SK-N-SH treated with all-trans-retinoic acid at 6 μM for 48 hours (cell line): ENCODE measurements around the gene UVSSA.

Source experiments
- ATAC-seq: fragments of 200-7000 bp; cut with Tn5 transposase; 3 replicates; pipeline ENCODE4 v1.9.1; 2020; ENCODE audit warnings: mild to moderate bottlenecking, moderate library complexity
- ARNTL ChIP-seq: fragments of 450-650 bp; formaldehyde crosslinking; IDR thresholded peaks from 2 replicates; pipeline ENCODE4 v1.5.0; 2020; ENCODE audit warnings: low read depth, mild to moderate bottlenecking, moderate library complexity, borderline replicate concordance
- BACH2 ChIP-seq: fragments of 250-450 bp; sonication (Bioruptor Pico); IDR thresholded peaks from 2 replicates; pipeline ENCODE4 v1.9.0; 2021; ENCODE audit warnings: mild to moderate bottlenecking, borderline replicate concordance
- CSDC2 ChIP-seq: fragments of 250-450 bp; sonication (Bioruptor Pico); IDR thresholded peaks from 2 replicates; pipeline ENCODE4 v1.5.0; 2020; ENCODE audit warnings: mild to moderate bottlenecking, moderate library complexity
- ESRRG ChIP-seq: fragments of 250-450 bp; sonication (Bioruptor Pico); IDR thresholded peaks from 2 replicates; pipeline ENCODE4 v1.6.1; 2021; ENCODE audit warnings: mild to moderate bottlenecking
- ISL1 ChIP-seq: fragments of 250-450 bp; sonication (Bioruptor Pico); IDR thresholded peaks from 2 replicates; pipeline ENCODE4 v2.1.2; 2022; ENCODE audit warnings: mild to moderate bottlenecking, moderate library complexity
- OSR1 ChIP-seq: fragments of 250-450 bp; sonication (Bioruptor Pico); IDR thresholded peaks from 2 replicates; pipeline ENCODE4 v1.8.0; 2022; ENCODE audit warnings: moderate library complexity, mild to moderate bottlenecking, inconsistent platforms
- POU6F1 ChIP-seq: fragments of 250-450 bp; sonication (Bioruptor Pico); IDR thresholded peaks from 2 replicates; pipeline ENCODE4 v1.8.0; 2021; ENCODE audit warnings: low read depth, mild to moderate bottlenecking, moderate library complexity, borderline replicate concordance
- PPARA ChIP-seq: fragments of 250-450 bp; sonication (Bioruptor Pico); IDR thresholded peaks from 2 replicates; pipeline ENCODE4 v1.5.0; 2020; ENCODE audit warnings: mild to moderate bottlenecking, borderline replicate concordance
- RARB ChIP-seq: fragments of 250-450 bp; sonication (Bioruptor Pico); IDR thresholded peaks from 2 replicates; pipeline ENCODE4 v1.8.0; 2021; ENCODE audit warnings: mild to moderate bottlenecking, moderate library complexity
- SNAI2 ChIP-seq: fragments of 250-450 bp; sonication (Bioruptor Pico); IDR thresholded peaks from 2 replicates; pipeline ENCODE4 v1.5.0; 2020; ENCODE audit warnings: mild to moderate bottlenecking, moderate library complexity
- TOX ChIP-seq: fragments of 250-450 bp; sonication (Bioruptor Pico); IDR thresholded peaks from 2 replicates; pipeline ENCODE4 v1.8.0; 2021; ENCODE audit warnings: mild to moderate bottlenecking, moderate library complexity, borderline replicate concordance
- ZFP3 ChIP-seq: fragments of 250-450 bp; sonication (Bioruptor Pico); IDR thresholded peaks from 2 replicates; pipeline ENCODE4 v1.5.0; 2020; ENCODE audit warnings: mild to moderate bottlenecking, moderate library complexity
- ZFP30 ChIP-seq: fragments of 450-650 bp; formaldehyde crosslinking; IDR thresholded peaks from 2 replicates; pipeline ENCODE4 v1.5.0; 2022; ENCODE audit warnings: mild to moderate bottlenecking, moderate library complexity
- ZNF565 ChIP-seq: fragments of 450-650 bp; formaldehyde crosslinking; conservative IDR thresholded peaks from 2 replicates; pipeline ENCODE4 v1.5.0; 2020; ENCODE audit warnings: low read depth, mild to moderate bottlenecking, moderate library complexity
- ZNF70 ChIP-seq: fragments of 450-650 bp; formaldehyde crosslinking; IDR thresholded peaks from 2 replicates; pipeline ENCODE4 v1.5.0; 2020; ENCODE audit warnings: mild to moderate bottlenecking, moderate library complexity
- ZNF8 ChIP-seq: fragments of 450-650 bp; formaldehyde crosslinking; IDR thresholded peaks from 2 replicates; pipeline ENCODE4 v1.5.0; 2020; ENCODE audit warnings: mild to moderate bottlenecking, moderate library complexity
- TF ChIP-seq, protein P1 (sequence below): fragments of 250-450 bp; sonication (Bioruptor Pico); IDR thresholded peaks from 2 replicates; pipeline ENCODE4 v1.5.1; 2020; ENCODE audit warnings: low read depth, mild to moderate bottlenecking, moderate library complexity
- TF ChIP-seq, protein P2 (sequence below): fragments of 250-450 bp; sonication (Bioruptor Pico); IDR thresholded peaks from 2 replicates; pipeline ENCODE4 v1.8.0; 2020; ENCODE audit warnings: mild to moderate bottlenecking, moderate library complexity, borderline replicate concordance
- TF ChIP-seq, protein P3 (sequence below): fragments of 250-450 bp; sonication (Bioruptor Pico); IDR thresholded peaks from 2 replicates; pipeline ENCODE4 v1.5.0; 2020; ENCODE audit warnings: mild to moderate bottlenecking, moderate library complexity

Gene UVSSA

GRCh38 chr4:1369091-1369450 lies 22.1 kb downstream of the UVSSA start:
- TF ChIP-seq SNAI2 (CRISPR knock-in tag) (no peak), PPARA (CRISPR knock-in tag) (no peak), OSR1 (CRISPR knock-in tag) (no peak), ZNF70 (no peak), TOX (CRISPR knock-in tag) (no peak), POU6F1 (no peak), ZFP30 (CRISPR knock-in tag) (no peak), ISL1 (CRISPR knock-in tag) (no peak), BACH2 (CRISPR knock-in tag) (no peak), ARNTL (CRISPR knock-in tag) (no peak)
- TF ChIP-seq, protein P1, sequence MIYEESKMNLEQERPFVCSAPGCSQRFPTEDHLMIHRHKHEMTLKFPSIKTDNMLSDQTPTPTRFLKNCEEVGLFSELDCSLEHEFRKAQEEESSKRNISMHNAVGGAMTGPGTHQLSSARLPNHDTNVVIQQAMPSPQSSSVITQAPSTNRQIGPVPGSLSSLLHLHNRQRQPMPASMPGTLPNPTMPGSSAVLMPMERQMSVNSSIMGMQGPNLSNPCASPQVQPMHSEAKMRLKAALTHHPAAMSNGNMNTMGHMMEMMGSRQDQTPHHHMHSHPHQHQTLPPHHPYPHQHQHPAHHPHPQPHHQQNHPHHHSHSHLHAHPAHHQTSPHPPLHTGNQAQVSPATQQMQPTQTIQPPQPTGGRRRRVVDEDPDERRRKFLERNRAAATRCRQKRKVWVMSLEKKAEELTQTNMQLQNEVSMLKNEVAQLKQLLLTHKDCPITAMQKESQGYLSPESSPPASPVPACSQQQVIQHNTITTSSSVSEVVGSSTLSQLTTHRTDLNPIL (CRISPR knock-in tag) = no peak
- TF ChIP-seq, protein P2, sequence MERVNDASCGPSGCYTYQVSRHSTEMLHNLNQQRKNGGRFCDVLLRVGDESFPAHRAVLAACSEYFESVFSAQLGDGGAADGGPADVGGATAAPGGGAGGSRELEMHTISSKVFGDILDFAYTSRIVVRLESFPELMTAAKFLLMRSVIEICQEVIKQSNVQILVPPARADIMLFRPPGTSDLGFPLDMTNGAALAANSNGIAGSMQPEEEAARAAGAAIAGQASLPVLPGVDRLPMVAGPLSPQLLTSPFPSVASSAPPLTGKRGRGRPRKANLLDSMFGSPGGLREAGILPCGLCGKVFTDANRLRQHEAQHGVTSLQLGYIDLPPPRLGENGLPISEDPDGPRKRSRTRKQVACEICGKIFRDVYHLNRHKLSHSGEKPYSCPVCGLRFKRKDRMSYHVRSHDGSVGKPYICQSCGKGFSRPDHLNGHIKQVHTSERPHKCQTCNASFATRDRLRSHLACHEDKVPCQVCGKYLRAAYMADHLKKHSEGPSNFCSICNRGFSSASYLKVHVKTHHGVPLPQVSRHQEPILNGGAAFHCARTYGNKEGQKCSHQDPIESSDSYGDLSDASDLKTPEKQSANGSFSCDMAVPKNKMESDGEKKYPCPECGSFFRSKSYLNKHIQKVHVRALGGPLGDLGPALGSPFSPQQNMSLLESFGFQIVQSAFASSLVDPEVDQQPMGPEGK = no peak
- TF ChIP-seq, protein P3, sequence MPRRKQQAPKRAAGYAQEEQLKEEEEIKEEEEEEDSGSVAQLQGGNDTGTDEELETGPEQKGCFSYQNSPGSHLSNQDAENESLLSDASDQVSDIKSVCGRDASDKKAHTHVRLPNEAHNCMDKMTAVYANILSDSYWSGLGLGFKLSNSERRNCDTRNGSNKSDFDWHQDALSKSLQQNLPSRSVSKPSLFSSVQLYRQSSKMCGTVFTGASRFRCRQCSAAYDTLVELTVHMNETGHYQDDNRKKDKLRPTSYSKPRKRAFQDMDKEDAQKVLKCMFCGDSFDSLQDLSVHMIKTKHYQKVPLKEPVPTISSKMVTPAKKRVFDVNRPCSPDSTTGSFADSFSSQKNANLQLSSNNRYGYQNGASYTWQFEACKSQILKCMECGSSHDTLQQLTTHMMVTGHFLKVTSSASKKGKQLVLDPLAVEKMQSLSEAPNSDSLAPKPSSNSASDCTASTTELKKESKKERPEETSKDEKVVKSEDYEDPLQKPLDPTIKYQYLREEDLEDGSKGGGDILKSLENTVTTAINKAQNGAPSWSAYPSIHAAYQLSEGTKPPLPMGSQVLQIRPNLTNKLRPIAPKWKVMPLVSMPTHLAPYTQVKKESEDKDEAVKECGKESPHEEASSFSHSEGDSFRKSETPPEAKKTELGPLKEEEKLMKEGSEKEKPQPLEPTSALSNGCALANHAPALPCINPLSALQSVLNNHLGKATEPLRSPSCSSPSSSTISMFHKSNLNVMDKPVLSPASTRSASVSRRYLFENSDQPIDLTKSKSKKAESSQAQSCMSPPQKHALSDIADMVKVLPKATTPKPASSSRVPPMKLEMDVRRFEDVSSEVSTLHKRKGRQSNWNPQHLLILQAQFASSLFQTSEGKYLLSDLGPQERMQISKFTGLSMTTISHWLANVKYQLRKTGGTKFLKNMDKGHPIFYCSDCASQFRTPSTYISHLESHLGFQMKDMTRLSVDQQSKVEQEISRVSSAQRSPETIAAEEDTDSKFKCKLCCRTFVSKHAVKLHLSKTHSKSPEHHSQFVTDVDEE (CRISPR knock-in tag) = no peak
- TF ChIP-seq, all 23 proteins: peak for 0
- ATAC-seq = no peak

GRCh38 chr4:1369479-1370079 lies 22.6 kb downstream of the UVSSA start:
- no peak for ATAC-seq

More at GRCh38 chr4:1369479-1370079, 22.6 kb downstream of the UVSSA start:
- TF ChIP-seq SNAI2 (CRISPR knock-in tag) = no peak
- TF ChIP-seq, protein P3 (CRISPR knock-in tag) = no peak
- TF ChIP-seq ESRRG (CRISPR knock-in tag) = no peak
- TF ChIP-seq, protein P2 = no peak
- no peak for TF ChIP-seq ARNTL (CRISPR knock-in tag)
- no peak for TF ChIP-seq ZFP30 (CRISPR knock-in tag)
- TF ChIP-seq ZNF70 = no peak
- no peak for TF ChIP-seq ISL1 (CRISPR knock-in tag)
- no peak for TF ChIP-seq RARB (CRISPR knock-in tag)
- no peak for TF ChIP-seq ZFP3 (CRISPR knock-in tag)
- TF ChIP-seq ZNF8 (CRISPR knock-in tag) = no peak
- TF ChIP-seq POU6F1 = no peak
- no peak for TF ChIP-seq CSDC2 (CRISPR knock-in tag)
- no peak for TF ChIP-seq PPARA (CRISPR knock-in tag)
- no peak for TF ChIP-seq ZNF565 (CRISPR knock-in tag)
- TF ChIP-seq OSR1 (CRISPR knock-in tag) = no peak
- TF ChIP-seq, all 23 proteins: peak for 0
